GM23338 (cell line): ENCODE results near the gene LAX1. TPM values are rescaled to one million over a fixed set of nuclear protein-coding genes. Genes with fewer than 3 reads are reported as not detected.

Source experiments
- ATAC-seq: fragments of 200-7000 bp; cut with Tn5 transposase; 3 replicates; pipeline ENCODE4 v1.9.1; 2020
- DNase-seq: peaks from one replicate; pipeline ENCODE4 v3.0.0-alpha.2; 2015; ENCODE audit warnings: low spot score
- H2AFZ ChIP-seq: fragments of 200-600 bp; sonication (generic); 2 replicates; pipeline ENCODE4 v1.8.0; 2016; ENCODE audit warnings: antibody characterized with exemption, mild to moderate bottlenecking, moderate library complexity
- H3F3A ChIP-seq: fragments of 200-600 bp; sonication (generic); replicated peaks from 2 replicates; pipeline ENCODE4 v1.8.0; 2017; ENCODE audit warnings: antibody characterized with exemption, mixed run types, low read depth
- H3K27ac ChIP-seq: fragments of 200-600 bp; sonication (generic); 2 replicates; pipeline ENCODE4 v1.6.1; 2016; ENCODE audit warnings: low read depth
- H3K27me3 ChIP-seq: fragments of 200-600 bp; sonication (generic); 2 replicates; pipeline ENCODE4 v1.8.0; 2016; ENCODE audit warnings: mild to moderate bottlenecking, mixed run types, moderate library complexity; ENCODE audit not compliant: insufficient read depth
- H3K36me3 ChIP-seq: fragments of 200-600 bp; sonication (generic); 2 replicates; pipeline ENCODE4 v1.8.0; 2016; ENCODE audit warnings: mild to moderate bottlenecking; ENCODE audit not compliant: insufficient read depth
- H3K4me1 ChIP-seq: fragments of 200-600 bp; sonication (generic); 2 replicates; pipeline ENCODE4 v1.8.0; 2016; ENCODE audit warnings: mild to moderate bottlenecking, moderate library complexity; ENCODE audit not compliant: insufficient read depth
- H3K4me2 ChIP-seq: fragments of 200-600 bp; sonication (generic); 2 replicates; pipeline ENCODE4 v1.7.1; 2017; ENCODE audit warnings: mixed run types
- H3K4me3 ChIP-seq: fragments of 200-600 bp; sonication (generic); 2 replicates; pipeline ENCODE4 v1.6.1; 2016; ENCODE audit warnings: mixed run types
- H3K79me2 ChIP-seq: fragments of 200-600 bp; sonication (generic); replicated peaks from 2 replicates; pipeline ENCODE4 v1.8.0; 2017; ENCODE audit warnings: mild to moderate bottlenecking; ENCODE audit not compliant: insufficient read depth
- H3K9me2 ChIP-seq: fragments of 200-600 bp; sonication (generic); 2 replicates; pipeline ENCODE4 v1.8.0; 2017; ENCODE audit not compliant: insufficient read depth
- H4K20me1 ChIP-seq: fragments of 200-600 bp; sonication (generic); replicated peaks from 2 replicates; pipeline ENCODE4 v1.8.0; 2017; ENCODE audit warnings: mild to moderate bottlenecking; ENCODE audit not compliant: insufficient read depth
- H3K27ac Mint-ChIP-seq: 2 replicates; pipeline ENCODE4 v1.8.0; 2020; ENCODE audit warnings: inconsistent platforms, mild to moderate bottlenecking, moderate library complexity, mixed read lengths
- H3K27me3 Mint-ChIP-seq: 3 replicates; pipeline ENCODE4 v1.8.0; 2022; ENCODE audit warnings: low read depth, mild to moderate bottlenecking, moderate library complexity, mixed read lengths, inconsistent platforms; ENCODE audit not compliant: insufficient read depth, poor library complexity
- H3K36me3 Mint-ChIP-seq: 3 replicates; pipeline ENCODE4 v1.8.0; 2021; ENCODE audit warnings: low read depth, mild to moderate bottlenecking, inconsistent platforms, moderate library complexity, mixed read lengths
- H3K4me1 Mint-ChIP-seq: 3 replicates; pipeline ENCODE4 v1.8.0; 2020; ENCODE audit warnings: mild to moderate bottlenecking, inconsistent platforms, mixed read lengths
- H3K4me3 Mint-ChIP-seq: 3 replicates; pipeline ENCODE4 v1.8.0; 2021; ENCODE audit warnings: moderate library complexity, mild to moderate bottlenecking, inconsistent platforms, mixed read lengths
- H3K9me3 Mint-ChIP-seq: 3 replicates; pipeline ENCODE4 v1.8.0; 2020; ENCODE audit warnings: moderate library complexity, mild to moderate bottlenecking, inconsistent platforms, mixed read lengths
- CTCF ChIP-seq, 2 experiments: fragments of 200-600 bp in 1 of 2; sonication (generic) in 1 of 2; conservative IDR thresholded peaks; 2 replicates each; pipeline versions ENCODE4 v1.5.1 to v1.6.1; 2016 to 2017; ENCODE audit warnings: antibody characterized with exemption in 2 of 2, low read depth in 2 of 2, mild to moderate bottlenecking in 2 of 2, moderate library complexity in 1 of 2
- EZH2 ChIP-seq: fragments of 200-600 bp; sonication (generic); IDR thresholded peaks from one replicate; pipeline ENCODE4 v1.8.0; 2017; ENCODE audit warnings: antibody characterized with exemption, mild to moderate bottlenecking, low read depth; ENCODE audit not compliant: unreplicated experiment
- EZH2phosphoT487 ChIP-seq: fragments of 200-600 bp; sonication (generic); IDR thresholded peaks from one replicate; pipeline ENCODE4 v1.8.1; 2018; ENCODE audit warnings: antibody characterized with exemption; ENCODE audit not compliant: unreplicated experiment
- NANOG ChIP-seq: IDR thresholded peaks from 2 replicates; pipeline ENCODE4 v1.6.1; 2016; ENCODE audit warnings: antibody characterized with exemption, borderline replicate concordance
- POLR2AphosphoS5 ChIP-seq: IDR thresholded peaks from 2 replicates; pipeline ENCODE4 v1.6.1; 2016; ENCODE audit warnings: antibody characterized with exemption, low read depth
- REST ChIP-seq: IDR thresholded peaks from one replicate; pipeline ENCODE4 v1.6.1; 2018; ENCODE audit warnings: antibody characterized with exemption; ENCODE audit not compliant: unreplicated experiment
- STAT1 ChIP-seq: IDR thresholded peaks from one replicate; pipeline ENCODE4 v1.6.1; 2016; ENCODE audit warnings: antibody characterized with exemption; ENCODE audit not compliant: unreplicated experiment
- ZNF114 ChIP-seq: fragments of 250-450 bp; sonication (Bioruptor Pico); IDR thresholded peaks from 2 replicates; pipeline ENCODE4 v1.5.0; 2020; ENCODE audit warnings: mild to moderate bottlenecking, moderate library complexity
- polyA plus RNA-seq: library from polyadenylated mRNA; unstranded; fragments of >200 nt; fragmentation: Nextera tagmentation; extraction: Ambion mirVana; gene quantifications from 2 replicates; pipeline ENCODE4 v1.2.1, GENCODE V29; 2016
- total RNA-seq: library from RNA; depleted of rRNA; stranded (reverse); fragments of >200 nt; shearing (Covaris generic); gene quantifications from 2 replicates; pipeline ENCODE4 v1.2.3, GENCODE V29; 2014

LAX1 gene
- total and polyA plus RNA-seq, 2 experiments from 2014 or later, result not detected

GRCh38 chr1:203813581-203814341 lies 48.8 kb downstream of the LAX1 start (continued):
- no peak for TF ChIP-seq REST
- no peak for TF ChIP-seq ZNF114 (CRISPR knock-in tag)
- TF ChIP-seq EZH2, result no peak

DNA sequence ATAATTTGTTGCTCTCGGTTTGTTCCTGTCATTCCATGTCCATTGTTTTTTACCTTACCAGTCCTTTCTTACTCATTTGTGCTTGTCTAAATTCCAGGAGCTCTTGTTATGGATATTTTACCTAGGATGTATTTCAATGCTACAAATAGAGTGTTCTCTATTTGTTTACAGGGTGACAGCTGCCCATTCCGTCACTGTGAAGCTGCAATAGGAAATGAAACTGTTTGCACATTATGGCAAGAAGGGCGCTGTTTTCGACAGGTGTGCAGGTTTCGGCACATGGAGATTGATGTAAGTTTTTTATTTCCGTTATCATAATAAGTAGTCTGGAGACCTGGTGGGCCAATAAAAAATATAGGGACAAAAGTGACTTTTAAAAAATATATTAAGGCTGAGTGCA lies 53.4 kb downstream of the LAX1 start:
- Histone ChIP-seq H3K4me2 (no peak overlapping the region), H3K4me1 (no peaks in the 10 kb centered on the region), H3K79me2 (peaks cover 64% of the 10 kb centered on the region), H2AFZ (no peak overlapping the region), H3F3A (no peaks in the 10 kb centered on the region), H3K9me2 (no peaks in the 10 kb centered on the region), H3K4me3 (no peak overlapping the region), H3K27me3 (no peaks in the 10 kb centered on the region), H3K27ac (peak overlapping the region; percentile 29; the same call in 1 of the 2 replicates), H4K20me1 (peaks cover 29% of the 10 kb centered on the region), H3K36me3 (peaks cover 43% of the 10 kb centered on the region)
- H3K27ac Mint-ChIP-seq, result peak overlapping the region; percentile 58; the same call in 1 of the 2 replicates
- peaks cover 4% of the 10 kb centered on the region for H3K27me3 Mint-ChIP-seq
- H3K4me1 Mint-ChIP-seq, result no peaks in the 10 kb centered on the region
- H3K36me3 Mint-ChIP-seq, result peaks cover 80% of the 10 kb centered on the region
- ATAC-seq, result no peak
- no peaks in the 10 kb centered on the region for H3K9me3 Mint-ChIP-seq
- no peak overlapping the region for H3K4me3 Mint-ChIP-seq
- DNase-seq, result no peak
- no peak for TF ChIP-seq NANOG
- no peak for TF ChIP-seq STAT1
- no peak for TF ChIP-seq POLR2AphosphoS5
- TF ChIP-seq REST, result no peak
- no peak for TF ChIP-seq CTCF (conservative IDR thresholded peaks at IDR 0.05; ENCODE audit: low read depth in 2 of 2)
- TF ChIP-seq EZH2phosphoT487, result no peak
- TF ChIP-seq ZNF114 (CRISPR knock-in tag), result no peak
- no peak for TF ChIP-seq EZH2
